Gastrocnemius medialis (tissue), 4 donors: Measurements from ENCODE around the gene UPK3A.

Experiments
- CTCF ChIP-seq, 5 experiments: fragments of 450-650 bp in 3 of 5; fragments of 200-600 bp in 2 of 5; sonication (generic) in 2 of 5; IDR thresholded peaks in 4 of 5; conservative IDR thresholded peaks in 1 of 5; 1 replicate in 4 of 5; 2 replicates in 1 of 5; pipeline ENCODE4 v1.5.1; 2016 to 2019; ENCODE audit warnings: antibody characterized with exemption in 5 of 5, mild to moderate bottlenecking in 3 of 5, moderate library complexity in 3 of 5
- POLR2A ChIP-seq, 2 donors: fragments of 450-650 bp; IDR thresholded peaks; one replicate each; pipeline ENCODE4 v1.6.1; 2017; ENCODE audit warnings: antibody characterized with exemption in 2 of 2, mild to moderate bottlenecking in 2 of 2, moderate library complexity in 2 of 2

- no peak for TF ChIP-seq CTCF (IDR thresholded peaks at IDR 0.05 in 4 of 5, conservative IDR thresholded peaks at IDR 0.05 in 1 of 5)
- peak; percentile 42 to 64 for TF ChIP-seq POLR2A (IDR thresholded peaks at IDR 0.05)
Measured at GRCh38 chr22:45328822-45329529, 44.2 kb downstream of the UPK3A start.
